Keratinocyte (primary cell): ENCODE measurements around the gene ALDH3B2.

Experiments
- EZH2 ChIP-seq: IDR thresholded peaks from one replicate; pipeline ENCODE4 v1.6.1; 2012; ENCODE audit warnings: inconsistent platforms, mild to moderate bottlenecking, low read length, moderate library complexity
- TF ChIP-seq, protein P1 (sequence below), 3 experiments: IDR thresholded peaks in 1 of 3; conservative IDR thresholded peaks in 1 of 3; optimal IDR thresholded peaks in 1 of 3; 2 replicates in 2 of 3; 3 replicates in 1 of 3; pipeline versions ENCODE3 to v1.5.1; 2011; ENCODE audit warnings: low read length in 3 of 3, mild to moderate bottlenecking in 3 of 3, moderate library complexity in 2 of 3, control low read depth in 1 of 3, inconsistent platforms in 1 of 3; ENCODE audit not compliant: insufficient read depth in 2 of 3; ENCODE audit errors: extremely low read depth in 1 of 3

GRCh38 chr11:67644472-67645418 lies 29.7 kb downstream of the ALDH3B2 start:
- TF ChIP-seq, protein P1, sequence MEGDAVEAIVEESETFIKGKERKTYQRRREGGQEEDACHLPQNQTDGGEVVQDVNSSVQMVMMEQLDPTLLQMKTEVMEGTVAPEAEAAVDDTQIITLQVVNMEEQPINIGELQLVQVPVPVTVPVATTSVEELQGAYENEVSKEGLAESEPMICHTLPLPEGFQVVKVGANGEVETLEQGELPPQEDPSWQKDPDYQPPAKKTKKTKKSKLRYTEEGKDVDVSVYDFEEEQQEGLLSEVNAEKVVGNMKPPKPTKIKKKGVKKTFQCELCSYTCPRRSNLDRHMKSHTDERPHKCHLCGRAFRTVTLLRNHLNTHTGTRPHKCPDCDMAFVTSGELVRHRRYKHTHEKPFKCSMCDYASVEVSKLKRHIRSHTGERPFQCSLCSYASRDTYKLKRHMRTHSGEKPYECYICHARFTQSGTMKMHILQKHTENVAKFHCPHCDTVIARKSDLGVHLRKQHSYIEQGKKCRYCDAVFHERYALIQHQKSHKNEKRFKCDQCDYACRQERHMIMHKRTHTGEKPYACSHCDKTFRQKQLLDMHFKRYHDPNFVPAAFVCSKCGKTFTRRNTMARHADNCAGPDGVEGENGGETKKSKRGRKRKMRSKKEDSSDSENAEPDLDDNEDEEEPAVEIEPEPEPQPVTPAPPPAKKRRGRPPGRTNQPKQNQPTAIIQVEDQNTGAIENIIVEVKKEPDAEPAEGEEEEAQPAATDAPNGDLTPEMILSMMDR (optimal IDR thresholded peaks at IDR 0.05 in 1 of 3, IDR thresholded peaks at IDR 0.05 in 1 of 3, conservative IDR thresholded peaks at IDR 0.05 in 1 of 3; ENCODE audit: extremely low read depth in 1 of 3, insufficient read depth in 2 of 3, low read length in 3 of 3), result no peak
- no peak for TF ChIP-seq EZH2
